GM23338 (cell line): ENCODE results near the gene PSMD8.

Source experiments
- CREB1 ChIP-seq: fragments of 250-450 bp; sonication (Bioruptor Pico); IDR thresholded peaks from 2 replicates; pipeline ENCODE4 v1.5.0; 2020; ENCODE audit warnings: low read depth, mild to moderate bottlenecking, moderate library complexity
- EZH2 ChIP-seq: fragments of 200-600 bp; sonication (generic); IDR thresholded peaks from one replicate; pipeline ENCODE4 v1.8.0; 2017; ENCODE audit warnings: antibody characterized with exemption, mild to moderate bottlenecking, low read depth; ENCODE audit not compliant: unreplicated experiment
- EZH2phosphoT487 ChIP-seq: fragments of 200-600 bp; sonication (generic); IDR thresholded peaks from one replicate; pipeline ENCODE4 v1.8.1; 2018; ENCODE audit warnings: antibody characterized with exemption; ENCODE audit not compliant: unreplicated experiment
- JUNB ChIP-seq: IDR thresholded peaks from one replicate; pipeline ENCODE4 v1.6.1; 2016; ENCODE audit warnings: antibody characterized with exemption; ENCODE audit not compliant: unreplicated experiment
- POLR2AphosphoS5 ChIP-seq: IDR thresholded peaks from 2 replicates; pipeline ENCODE4 v1.6.1; 2016; ENCODE audit warnings: antibody characterized with exemption, low read depth
- TF ChIP-seq, protein P1 (sequence below), 2 experiments: fragments of 200-600 bp in 1 of 2; sonication (generic) in 1 of 2; conservative IDR thresholded peaks; 2 replicates each; pipeline versions ENCODE4 v1.5.1 to v1.6.1; 2016 to 2017; ENCODE audit warnings: antibody characterized with exemption in 2 of 2, low read depth in 2 of 2, mild to moderate bottlenecking in 2 of 2, moderate library complexity in 1 of 2
- TF ChIP-seq, protein P2 (sequence below): IDR thresholded peaks from one replicate; pipeline ENCODE4 v1.6.1; 2018; ENCODE audit warnings: antibody characterized with exemption; ENCODE audit not compliant: unreplicated experiment
- TF ChIP-seq, protein P3 (sequence below): fragments of 250-450 bp; sonication (Bioruptor Pico); IDR thresholded peaks from 2 replicates; pipeline ENCODE4 v1.5.0; 2020; ENCODE audit warnings: mild to moderate bottlenecking, moderate library complexity

DNA sequence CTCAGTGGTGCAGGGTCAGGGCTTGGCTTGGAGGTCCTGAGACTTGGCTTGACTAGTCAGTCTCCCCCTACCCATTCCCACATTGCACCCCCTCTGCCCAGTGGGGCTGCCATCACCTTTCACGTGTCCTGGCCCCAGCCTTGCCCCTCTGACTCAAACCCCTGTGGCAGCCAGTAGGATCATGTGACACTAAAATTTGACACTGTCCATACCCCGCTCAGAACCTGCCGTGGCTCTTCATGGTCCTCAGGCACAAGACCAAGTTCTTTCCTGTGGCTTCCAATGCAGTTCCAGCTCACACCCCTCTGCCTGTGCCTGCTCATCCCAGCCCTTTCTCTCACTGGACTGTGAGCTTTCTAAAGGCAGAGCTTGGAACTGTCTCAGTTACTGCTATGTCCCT is 2.2 kb downstream of the PSMD8 start:
- no peak for TF ChIP-seq EZH2
- TF ChIP-seq EZH2phosphoT487, result no peak
- TF ChIP-seq, protein P1, sequence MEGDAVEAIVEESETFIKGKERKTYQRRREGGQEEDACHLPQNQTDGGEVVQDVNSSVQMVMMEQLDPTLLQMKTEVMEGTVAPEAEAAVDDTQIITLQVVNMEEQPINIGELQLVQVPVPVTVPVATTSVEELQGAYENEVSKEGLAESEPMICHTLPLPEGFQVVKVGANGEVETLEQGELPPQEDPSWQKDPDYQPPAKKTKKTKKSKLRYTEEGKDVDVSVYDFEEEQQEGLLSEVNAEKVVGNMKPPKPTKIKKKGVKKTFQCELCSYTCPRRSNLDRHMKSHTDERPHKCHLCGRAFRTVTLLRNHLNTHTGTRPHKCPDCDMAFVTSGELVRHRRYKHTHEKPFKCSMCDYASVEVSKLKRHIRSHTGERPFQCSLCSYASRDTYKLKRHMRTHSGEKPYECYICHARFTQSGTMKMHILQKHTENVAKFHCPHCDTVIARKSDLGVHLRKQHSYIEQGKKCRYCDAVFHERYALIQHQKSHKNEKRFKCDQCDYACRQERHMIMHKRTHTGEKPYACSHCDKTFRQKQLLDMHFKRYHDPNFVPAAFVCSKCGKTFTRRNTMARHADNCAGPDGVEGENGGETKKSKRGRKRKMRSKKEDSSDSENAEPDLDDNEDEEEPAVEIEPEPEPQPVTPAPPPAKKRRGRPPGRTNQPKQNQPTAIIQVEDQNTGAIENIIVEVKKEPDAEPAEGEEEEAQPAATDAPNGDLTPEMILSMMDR (conservative IDR thresholded peaks at IDR 0.05; ENCODE audit: low read depth in 2 of 2), result no peak
- no peak for TF ChIP-seq POLR2AphosphoS5
- TF ChIP-seq CREB1 (CRISPR knock-in tag), result no peak
- no peak for TF ChIP-seq JUNB
- TF ChIP-seq, protein P2, sequence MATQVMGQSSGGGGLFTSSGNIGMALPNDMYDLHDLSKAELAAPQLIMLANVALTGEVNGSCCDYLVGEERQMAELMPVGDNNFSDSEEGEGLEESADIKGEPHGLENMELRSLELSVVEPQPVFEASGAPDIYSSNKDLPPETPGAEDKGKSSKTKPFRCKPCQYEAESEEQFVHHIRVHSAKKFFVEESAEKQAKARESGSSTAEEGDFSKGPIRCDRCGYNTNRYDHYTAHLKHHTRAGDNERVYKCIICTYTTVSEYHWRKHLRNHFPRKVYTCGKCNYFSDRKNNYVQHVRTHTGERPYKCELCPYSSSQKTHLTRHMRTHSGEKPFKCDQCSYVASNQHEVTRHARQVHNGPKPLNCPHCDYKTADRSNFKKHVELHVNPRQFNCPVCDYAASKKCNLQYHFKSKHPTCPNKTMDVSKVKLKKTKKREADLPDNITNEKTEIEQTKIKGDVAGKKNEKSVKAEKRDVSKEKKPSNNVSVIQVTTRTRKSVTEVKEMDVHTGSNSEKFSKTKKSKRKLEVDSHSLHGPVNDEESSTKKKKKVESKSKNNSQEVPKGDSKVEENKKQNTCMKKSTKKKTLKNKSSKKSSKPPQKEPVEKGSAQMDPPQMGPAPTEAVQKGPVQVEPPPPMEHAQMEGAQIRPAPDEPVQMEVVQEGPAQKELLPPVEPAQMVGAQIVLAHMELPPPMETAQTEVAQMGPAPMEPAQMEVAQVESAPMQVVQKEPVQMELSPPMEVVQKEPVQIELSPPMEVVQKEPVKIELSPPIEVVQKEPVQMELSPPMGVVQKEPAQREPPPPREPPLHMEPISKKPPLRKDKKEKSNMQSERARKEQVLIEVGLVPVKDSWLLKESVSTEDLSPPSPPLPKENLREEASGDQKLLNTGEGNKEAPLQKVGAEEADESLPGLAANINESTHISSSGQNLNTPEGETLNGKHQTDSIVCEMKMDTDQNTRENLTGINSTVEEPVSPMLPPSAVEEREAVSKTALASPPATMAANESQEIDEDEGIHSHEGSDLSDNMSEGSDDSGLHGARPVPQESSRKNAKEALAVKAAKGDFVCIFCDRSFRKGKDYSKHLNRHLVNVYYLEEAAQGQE, result no peak
- TF ChIP-seq, protein P3, sequence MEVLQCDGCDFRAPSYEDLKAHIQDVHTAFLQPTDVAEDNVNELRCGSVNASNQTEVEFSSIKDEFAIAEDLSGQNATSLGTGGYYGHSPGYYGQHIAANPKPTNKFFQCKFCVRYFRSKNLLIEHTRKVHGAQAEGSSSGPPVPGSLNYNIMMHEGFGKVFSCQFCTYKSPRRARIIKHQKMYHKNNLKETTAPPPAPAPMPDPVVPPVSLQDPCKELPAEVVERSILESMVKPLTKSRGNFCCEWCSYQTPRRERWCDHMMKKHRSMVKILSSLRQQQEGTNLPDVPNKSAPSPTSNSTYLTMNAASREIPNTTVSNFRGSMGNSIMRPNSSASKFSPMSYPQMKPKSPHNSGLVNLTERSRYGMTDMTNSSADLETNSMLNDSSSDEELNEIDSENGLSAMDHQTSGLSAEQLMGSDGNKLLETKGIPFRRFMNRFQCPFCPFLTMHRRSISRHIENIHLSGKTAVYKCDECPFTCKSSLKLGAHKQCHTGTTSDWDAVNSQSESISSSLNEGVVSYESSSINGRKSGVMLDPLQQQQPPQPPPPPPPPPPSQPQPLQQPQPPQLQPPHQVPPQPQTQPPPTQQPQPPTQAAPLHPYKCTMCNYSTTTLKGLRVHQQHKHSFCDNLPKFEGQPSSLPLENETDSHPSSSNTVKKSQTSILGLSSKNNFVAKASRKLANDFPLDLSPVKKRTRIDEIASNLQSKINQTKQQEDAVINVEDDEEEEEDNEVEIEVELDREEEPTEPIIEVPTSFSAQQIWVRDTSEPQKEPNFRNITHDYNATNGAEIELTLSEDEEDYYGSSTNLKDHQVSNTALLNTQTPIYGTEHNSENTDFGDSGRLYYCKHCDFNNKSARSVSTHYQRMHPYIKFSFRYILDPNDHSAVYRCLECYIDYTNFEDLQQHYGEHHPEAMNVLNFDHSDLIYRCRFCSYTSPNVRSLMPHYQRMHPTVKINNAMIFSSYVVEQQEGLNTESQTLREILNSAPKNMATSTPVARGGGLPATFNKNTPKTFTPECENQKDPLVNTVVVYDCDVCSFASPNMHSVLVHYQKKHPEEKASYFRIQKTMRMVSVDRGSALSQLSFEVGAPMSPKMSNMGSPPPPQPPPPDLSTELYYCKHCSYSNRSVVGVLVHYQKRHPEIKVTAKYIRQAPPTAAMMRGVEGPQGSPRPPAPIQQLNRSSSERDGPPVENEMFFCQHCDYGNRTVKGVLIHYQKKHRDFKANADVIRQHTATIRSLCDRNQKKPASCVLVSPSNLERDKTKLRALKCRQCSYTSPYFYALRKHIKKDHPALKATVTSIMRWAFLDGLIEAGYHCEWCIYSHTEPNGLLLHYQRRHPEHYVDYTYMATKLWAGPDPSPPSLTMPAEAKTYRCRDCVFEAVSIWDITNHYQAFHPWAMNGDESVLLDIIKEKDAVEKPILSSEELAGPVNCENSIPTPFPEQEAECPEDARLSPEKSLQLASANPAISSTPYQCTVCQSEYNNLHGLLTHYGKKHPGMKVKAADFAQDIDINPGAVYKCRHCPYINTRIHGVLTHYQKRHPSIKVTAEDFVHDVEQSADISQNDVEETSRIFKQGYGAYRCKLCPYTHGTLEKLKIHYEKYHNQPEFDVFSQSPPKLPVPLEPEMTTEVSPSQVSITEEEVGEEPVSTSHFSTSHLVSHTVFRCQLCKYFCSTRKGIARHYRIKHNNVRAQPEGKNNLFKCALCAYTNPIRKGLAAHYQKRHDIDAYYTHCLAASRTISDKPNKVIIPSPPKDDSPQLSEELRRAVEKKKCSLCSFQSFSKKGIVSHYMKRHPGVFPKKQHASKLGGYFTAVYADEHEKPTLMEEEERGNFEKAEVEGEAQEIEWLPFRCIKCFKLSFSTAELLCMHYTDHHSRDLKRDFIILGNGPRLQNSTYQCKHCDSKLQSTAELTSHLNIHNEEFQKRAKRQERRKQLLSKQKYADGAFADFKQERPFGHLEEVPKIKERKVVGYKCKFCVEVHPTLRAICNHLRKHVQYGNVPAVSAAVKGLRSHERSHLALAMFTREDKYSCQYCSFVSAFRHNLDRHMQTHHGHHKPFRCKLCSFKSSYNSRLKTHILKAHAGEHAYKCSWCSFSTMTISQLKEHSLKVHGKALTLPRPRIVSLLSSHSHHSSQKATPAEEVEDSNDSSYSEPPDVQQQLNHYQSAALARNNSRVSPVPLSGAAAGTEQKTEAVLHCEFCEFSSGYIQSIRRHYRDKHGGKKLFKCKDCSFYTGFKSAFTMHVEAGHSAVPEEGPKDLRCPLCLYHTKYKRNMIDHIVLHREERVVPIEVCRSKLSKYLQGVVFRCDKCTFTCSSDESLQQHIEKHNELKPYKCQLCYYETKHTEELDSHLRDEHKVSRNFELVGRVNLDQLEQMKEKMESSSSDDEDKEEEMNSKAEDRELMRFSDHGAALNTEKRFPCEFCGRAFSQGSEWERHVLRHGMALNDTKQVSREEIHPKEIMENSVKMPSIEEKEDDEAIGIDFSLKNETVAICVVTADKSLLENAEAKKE, result no peak
